K562 (cell line): ENCODE data around the gene TMEM63C. TPM values are rescaled to one million over a fixed set of nuclear protein-coding genes. Genes with fewer than 3 reads are reported as not detected.
A peak's percentile ranks its signal among the peaks of the same experiment; 100 is the strongest.

Source experiments
- ATAC-seq: fragments of 200-7000 bp; cut with Tn5 transposase; 3 replicates; pipeline ENCODE4 v1.9.1; 2020; ENCODE audit warnings: moderate library complexity
- BruUV-seq: library from RNA; stranded (reverse); fragments of 400-500 nt; replicated peaks from 2 replicates; lab custom pipeline; 2021; lab: Mats Ljungman, UMichigan
- CTCF ChIA-PET: fragments of 300-600 bp; formaldehyde crosslinking; extraction: SDS; loops from one replicate; lab custom pipeline; 2021; ENCODE audit warnings: low intra/inter-chr PET ratio; lab: Yijun Ruan, JAX
- POLR2A ChIA-PET: fragments of 300-600, 350-650 bp; sonication (Branson Sonifier 250); formaldehyde crosslinking; extraction: SDS; loops from one replicate; lab custom pipeline; 2021; ENCODE audit warnings: antibody characterized with exemption, inconsistent platforms; lab: Yijun Ruan, JAX
- DNase-seq, 4 experiments: peaks; one replicate each; pipeline versions ENCODE4 v3.0.0 to v3.0.0-alpha.2; 2011 to 2018; ENCODE audit warnings: low spot score in 3 of 4, mixed read lengths in 3 of 4; ENCODE audit errors: extremely low read depth in 1 of 4
- FAIRE-seq: peaks from 2 replicates; lab custom pipeline; 2011; peaks lifted over from hg19 to GRCh38; lab: Jason Lieb, UNC
- H2AFZ ChIP-seq: 2 replicates; pipeline ENCODE4 v1.6.0; 2011; ENCODE audit warnings: low read depth, low read length, control low read depth, inconsistent platforms
- H3K27ac ChIP-seq: fragments of 200-600 bp; 3 replicates; pipeline ENCODE4 v1.8.0; 2011; ENCODE audit warnings: low read depth, mild to moderate bottlenecking, control low read depth, inconsistent platforms, low read length, moderate library complexity, mixed read lengths; ENCODE audit errors: extremely low read depth
- H3K27me3 ChIP-seq, 2 experiments: fragments of 300-600 bp in 1 of 2; 2 replicates in 1 of 2; 3 replicates in 1 of 2; pipeline versions ENCODE4 v1.6.0 to v1.8.0; 2011; ENCODE audit warnings: inconsistent platforms in 2 of 2, low read length in 2 of 2, mild to moderate bottlenecking in 1 of 2, mixed read lengths in 1 of 2, moderate library complexity in 1 of 2; ENCODE audit not compliant: control insufficient read depth in 2 of 2, insufficient read depth in 2 of 2
- H3K36me3 ChIP-seq: fragments of 300-600 bp; 3 replicates; pipeline ENCODE4 v1.8.0; 2011; ENCODE audit warnings: mild to moderate bottlenecking, low read length, inconsistent platforms; ENCODE audit not compliant: control insufficient read depth, insufficient read depth
- H3K4me1 ChIP-seq, 2 experiments: fragments of 200-600 bp in 1 of 2; replicated peaks in 1 of 2; 2 replicates in 1 of 2; 3 replicates in 1 of 2; pipeline versions ENCODE4 v1.5.1 to v1.8.0; 2011; ENCODE audit warnings: inconsistent platforms in 2 of 2, low read length in 2 of 2, mild to moderate bottlenecking in 1 of 2, mixed read lengths in 1 of 2, moderate library complexity in 1 of 2; ENCODE audit not compliant: control insufficient read depth in 2 of 2, insufficient read depth in 2 of 2
- H3K4me2 ChIP-seq: 2 replicates; pipeline ENCODE4 v1.6.1; 2011; ENCODE audit warnings: low read length, control low read depth, inconsistent platforms, mixed read lengths; ENCODE audit not compliant: insufficient read depth
- H3K4me3 ChIP-seq: fragments of 200-600 bp; sonication (generic), shearing (Covaris generic); 2 replicates; pipeline ENCODE4 v1.5.1; 2016; ENCODE audit warnings: control low read depth, inconsistent platforms
- H3K79me2 ChIP-seq: fragments of 200-600 bp; 3 replicates; pipeline ENCODE4 v1.8.0; 2011; ENCODE audit warnings: low read length, inconsistent platforms; ENCODE audit not compliant: control insufficient read depth, insufficient read depth
- H3K9ac ChIP-seq, 2 experiments: 2 replicates each; pipeline versions ENCODE4 v1.6.0 to v1.6.1; 2011; ENCODE audit warnings: low read depth in 2 of 2, low read length in 2 of 2, control low read depth in 1 of 2, inconsistent platforms in 1 of 2, mild to moderate bottlenecking in 1 of 2, mixed read lengths in 1 of 2; ENCODE audit not compliant: insufficient read depth in 1 of 2
- H3K9me1 ChIP-seq: one replicate; pipeline ENCODE4 v1.6.0; 2011; ENCODE audit warnings: inconsistent platforms, mild to moderate bottlenecking, low read length, moderate library complexity; ENCODE audit not compliant: control insufficient read depth, insufficient read depth
- H3K9me3 ChIP-seq: replicated peaks from 2 replicates; pipeline ENCODE4 v1.5.1; 2011; ENCODE audit warnings: low read depth, low read length, inconsistent platforms; ENCODE audit not compliant: control insufficient read depth, insufficient read depth
- H4K20me1 ChIP-seq: replicated peaks from 2 replicates; pipeline ENCODE4 v1.6.1; 2011; ENCODE audit warnings: low read length, inconsistent platforms, mixed read lengths; ENCODE audit not compliant: control insufficient read depth, insufficient read depth
- CTCF ChIP-seq, 3 experiments: IDR thresholded peaks in 2 of 3; conservative IDR thresholded peaks in 1 of 3; 2 replicates each; pipeline ENCODE4 v1.5.1; 2011 to 2012; ENCODE audit warnings: low read length in 3 of 3, mild to moderate bottlenecking in 3 of 3, control low read depth in 2 of 3, improper control_type of control experiment in 1 of 3, inconsistent platforms in 1 of 3, low read depth in 1 of 3, mixed read lengths in 1 of 3, moderate library complexity in 1 of 3; ENCODE audit not compliant: insufficient read depth in 2 of 3
- ELF4 ChIP-seq: fragments of 450-650 bp; formaldehyde crosslinking; IDR thresholded peaks from 2 replicates; pipeline ENCODE4 v1.4.0; 2022; ENCODE audit warnings: missing genetic modification characterization
- WGBS: fragments of 100-300 bp; shearing (Covaris generic); methylation state at CpG from one replicate; pipeline ENCODE4 v1.1.6; 2016; ENCODE audit warnings: low coverage, mixed read lengths; ENCODE audit not compliant: insufficient coverage; ENCODE audit errors: missing lambda C conversion rate; 5-methylcytosine and 5-hydroxymethylcytosine counted together
- in situ Hi-C: fragments of 300-500 bp; cut with MboI; formaldehyde crosslinking; loops from 4 replicates; pipeline ENCODE4 v1.15.0; 2018; ENCODE audit warnings: inconsistent platforms, mixed read lengths
- intact Hi-C: fragments of 100-400 bp; cut with micrococcal nuclease; formaldehyde crosslinking; loops from 2 replicates; pipeline ENCODE4 v1.14.2; 2022
- polyA plus RNA-seq, 8 experiments: library from polyadenylated mRNA; depleted of rRNA in 4 of 8; stranded (reverse) in 5 of 8; unstranded in 3 of 8; fragments of >200 nt; fragmentation: Nextera tagmentation in 2 of 8; fragmentation: Illumina TruSeq in 1 of 8; extraction: Ambion mirVana in 2 of 8; extraction: Trizol in 1 of 8; gene quantifications; 2 replicates each; pipeline versions ENCODE4 v1.2.1 to v1.2.3, GENCODE V29; 2011 to 2014; ENCODE audit warnings: inconsistent platforms in 1 of 8, missing spikeins in 1 of 8
- total RNA-seq, 7 experiments: library from RNA; depleted of rRNA in 6 of 7; stranded (reverse); fragments of >200 nt in 6 of 7; fragmentation: Illumina TruSeq in 2 of 7; extraction: Trizol in 2 of 7; gene quantifications; 2 replicates each; pipeline versions ENCODE4 v1.2.1 to v1.2.3, GENCODE V29; 2011 to 2021; ENCODE audit warnings: low replicate concordance in 1 of 7

The TMEM63C gene
- total and polyA plus RNA-seq, 9 of the 15 experiments (the other 6 are each of a cell fraction or from before 2014, with no cell fraction given): 0.07 TPM; not detected in 8

GRCh38 chr14:77141214-77142004 lies 40.2 kb upstream of the TMEM63C start, which contains the start of gene ZDHHC22:
Gene ZDHHC22 (minus strand): TSS chr14:77141791. CDS start chr14:77139738, 2,053 bp downstream.
- Histone ChIP-seq H3K4me3 (no peak within 1 kb of the TSS), H3K9me3 (no peaks in the 10 kb centered on the region), H2AFZ (no peak within 1 kb of the TSS), H3K9ac (no peak within 1 kb of the TSS), H3K9me1 (no peaks in the 10 kb centered on the region), H3K4me1 (peaks cover 0 to 24% of the 10 kb centered on the region in 2 experiments; a peak in 2 of 5 replicates), H3K36me3 (no peaks in the 10 kb centered on the region), H3K4me2 (no peak within 1 kb of the TSS), H3K27ac (no peak within 1 kb of the TSS), H3K27me3 (peaks cover 20 to 56% of the 10 kb centered on the region in 2 experiments), H4K20me1 (peaks cover 6% of the 10 kb centered on the region; the same call in 1 of the 2 replicates), H3K79me2 (no peaks in the 10 kb centered on the region)
- ChIA-PET POLR2A (no interaction called here), CTCF (no interaction called here)
- DNase-seq (peak in 3 of 4 experiments; percentile 28 to 44 (median 38)), ATAC-seq (peak; percentile 77), FAIRE-seq (no peak)
- intact Hi-C loops (no loop called here), in situ Hi-C loops (no loop called here)
- BruUV-seq: no TSS peak
- 4% methylated on average over 32 of the region's 77 CpGs for WGBS
- 0 out of 6 replicates have a peak, but pooled peaks of 1 of the 3 experiments have one; percentile 19 for TF ChIP-seq CTCF (IDR thresholded peaks at IDR 0.05 in 2 of 3, conservative IDR thresholded peaks at IDR 0.05 in 1 of 3; ENCODE audit: insufficient read depth in 2 of 3, low read depth in 1 of 3, low read length in 3 of 3)
- TF ChIP-seq ELF4 (CRISPR knock-in tag): no peak
